Measurements from ENCODE around the gene SYT2. TPM values are rescaled to one million over a fixed set of nuclear protein-coding genes. Genes with fewer than 3 reads are reported as not detected.
"Not testable (repeated sequence)": the region's sequence is repeated elsewhere in the genome, so short reads cannot be mapped to it uniquely, and the experiment has no call there.

Gene SYT2
- total and polyA plus RNA-seq, 8 donors: under 0.01 to 0.03 (median 0.03) TPM; not detected in 4

DNA sequence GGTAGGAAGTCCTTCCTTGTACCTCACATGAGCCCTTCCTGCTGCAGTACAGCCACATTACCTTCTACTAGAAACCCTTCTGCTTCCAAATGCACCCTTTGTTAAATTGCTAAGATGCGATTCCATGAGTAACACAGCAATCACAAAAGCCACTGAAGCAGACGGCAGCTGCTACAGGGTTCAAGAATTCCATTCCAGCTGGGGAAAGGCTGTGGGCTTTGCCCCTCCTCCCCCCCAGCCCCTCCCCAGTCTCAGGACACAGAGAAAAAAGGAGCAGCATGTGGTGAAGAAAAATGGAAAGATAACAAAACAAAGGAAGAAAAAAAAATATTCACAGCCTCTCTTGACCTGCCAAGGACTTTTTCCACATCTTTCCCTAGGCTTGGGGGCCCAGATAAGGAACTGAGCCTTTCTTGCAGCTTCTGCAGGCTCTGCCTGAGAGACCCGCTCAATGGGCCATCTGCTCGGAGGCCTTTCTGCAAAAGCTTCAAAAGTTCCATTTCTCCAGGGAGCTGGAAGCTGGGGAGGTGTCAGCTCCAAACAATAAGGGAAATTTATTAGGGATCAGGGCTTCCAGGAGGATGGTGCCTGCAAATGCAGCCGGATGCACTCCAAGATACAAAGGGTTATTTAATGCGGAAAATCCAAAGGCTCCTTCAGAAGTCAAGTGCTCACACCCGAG lies 72.1 kb downstream of the SYT2 start:
- ATAC-seq: no peak

DNA sequence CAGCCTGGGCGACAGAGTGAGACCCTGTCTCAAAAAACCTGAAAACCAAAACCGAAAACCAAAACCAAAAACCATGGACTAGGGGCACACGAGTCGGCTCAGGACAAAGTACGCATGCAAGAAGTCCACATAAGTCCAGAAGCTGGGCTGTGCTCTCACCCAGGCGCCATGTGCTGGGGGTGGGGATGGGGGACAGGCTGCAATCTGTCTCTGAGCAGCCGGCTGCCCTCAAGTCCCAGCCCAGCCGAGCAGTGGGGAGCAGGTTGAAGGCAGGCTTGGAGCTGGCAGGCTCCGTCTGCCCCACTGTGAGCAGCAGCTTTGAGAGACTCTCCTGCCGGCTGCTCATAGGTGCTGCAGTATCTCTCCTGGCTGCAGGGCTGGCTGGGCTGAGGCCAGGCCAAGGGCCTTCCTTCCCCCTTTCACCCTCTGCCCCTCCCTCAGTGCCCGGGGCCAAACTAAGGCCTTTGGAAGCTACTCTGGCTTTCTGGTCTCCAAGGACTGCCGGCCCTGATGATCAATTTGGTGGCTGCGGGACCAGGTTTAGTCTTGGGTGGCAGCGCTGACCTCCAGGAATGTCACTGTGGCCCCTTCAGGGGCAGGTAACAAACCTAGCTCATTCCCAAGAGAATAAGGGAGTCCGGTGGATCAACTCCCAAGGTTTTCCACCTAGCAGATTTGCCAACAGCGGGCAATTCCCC lies 72.8 kb downstream of the SYT2 start:
- FAIRE-seq; H3K9me3 ChIP-seq; H3K27me3 ChIP-seq; intact Hi-C loops (cut with DNase I); H3K36me3 ChIP-seq; H3K4me1 ChIP-seq; DNase-seq; H3K27ac ChIP-seq; H3K4me3 ChIP-seq; ATAC-seq: not testable (repeated sequence)
- WGBS, 2 donors: 83 to 84% methylated on average over 15 to 16 of the region's 16 CpGs

More for the DNA sequence above, 72.1 kb downstream of the SYT2 start:
- TF ChIP-seq, protein P1, sequence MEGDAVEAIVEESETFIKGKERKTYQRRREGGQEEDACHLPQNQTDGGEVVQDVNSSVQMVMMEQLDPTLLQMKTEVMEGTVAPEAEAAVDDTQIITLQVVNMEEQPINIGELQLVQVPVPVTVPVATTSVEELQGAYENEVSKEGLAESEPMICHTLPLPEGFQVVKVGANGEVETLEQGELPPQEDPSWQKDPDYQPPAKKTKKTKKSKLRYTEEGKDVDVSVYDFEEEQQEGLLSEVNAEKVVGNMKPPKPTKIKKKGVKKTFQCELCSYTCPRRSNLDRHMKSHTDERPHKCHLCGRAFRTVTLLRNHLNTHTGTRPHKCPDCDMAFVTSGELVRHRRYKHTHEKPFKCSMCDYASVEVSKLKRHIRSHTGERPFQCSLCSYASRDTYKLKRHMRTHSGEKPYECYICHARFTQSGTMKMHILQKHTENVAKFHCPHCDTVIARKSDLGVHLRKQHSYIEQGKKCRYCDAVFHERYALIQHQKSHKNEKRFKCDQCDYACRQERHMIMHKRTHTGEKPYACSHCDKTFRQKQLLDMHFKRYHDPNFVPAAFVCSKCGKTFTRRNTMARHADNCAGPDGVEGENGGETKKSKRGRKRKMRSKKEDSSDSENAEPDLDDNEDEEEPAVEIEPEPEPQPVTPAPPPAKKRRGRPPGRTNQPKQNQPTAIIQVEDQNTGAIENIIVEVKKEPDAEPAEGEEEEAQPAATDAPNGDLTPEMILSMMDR (IDR thresholded peaks at IDR 0.05): no peak
- no peak overlapping the region for H3K27ac ChIP-seq
- DNase-seq: no peak
- intact Hi-C loops (cut with DNase I): no loop called here
- peaks cover 0 to 4% (median 0%) of the 10 kb centered on the region in 3 donors for H3K4me1 ChIP-seq
- H3K4me3 ChIP-seq: no peak overlapping the region
- H3K36me3 ChIP-seq: no peaks in the 10 kb centered on the region
- H3K27me3 ChIP-seq: no peaks in the 10 kb centered on the region
- no peaks in the 10 kb centered on the region for H3K9me3 ChIP-seq
- WGBS, 2 donors: 71 to 82% methylated on average over 7 of the region's 7 CpGs
- no peak for FAIRE-seq

DNA sequence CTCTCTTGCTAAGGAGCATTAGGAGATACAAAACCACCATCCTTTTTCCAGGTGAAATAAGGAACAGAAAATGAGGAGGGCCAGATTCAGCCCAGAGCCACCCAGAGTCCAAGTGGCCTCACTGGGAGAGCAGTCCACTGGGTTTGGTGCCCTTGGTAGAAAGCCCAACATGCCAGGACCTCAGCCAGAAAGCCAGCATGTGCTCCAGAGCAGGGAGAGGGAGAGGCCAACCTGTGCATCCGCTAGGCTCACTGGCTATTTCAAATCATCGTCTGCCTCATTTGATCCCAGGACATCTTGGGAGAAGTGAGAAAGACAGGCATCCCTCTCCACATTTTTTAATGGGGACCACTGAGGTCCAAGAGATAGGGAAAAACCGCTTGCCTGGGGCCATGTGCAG lies 74.1 kb downstream of the SYT2 start:
- H3K27ac ChIP-seq; H3K27me3 ChIP-seq; intact Hi-C loops (cut with DNase I); FAIRE-seq; H3K36me3 ChIP-seq; H3K9me3 ChIP-seq; H3K4me3 ChIP-seq; ATAC-seq; DNase-seq; H3K4me1 ChIP-seq: not testable (repeated sequence)
- WGBS, 2 donors: 54 to 63% methylated on average over 3 of the region's 3 CpGs

DNA sequence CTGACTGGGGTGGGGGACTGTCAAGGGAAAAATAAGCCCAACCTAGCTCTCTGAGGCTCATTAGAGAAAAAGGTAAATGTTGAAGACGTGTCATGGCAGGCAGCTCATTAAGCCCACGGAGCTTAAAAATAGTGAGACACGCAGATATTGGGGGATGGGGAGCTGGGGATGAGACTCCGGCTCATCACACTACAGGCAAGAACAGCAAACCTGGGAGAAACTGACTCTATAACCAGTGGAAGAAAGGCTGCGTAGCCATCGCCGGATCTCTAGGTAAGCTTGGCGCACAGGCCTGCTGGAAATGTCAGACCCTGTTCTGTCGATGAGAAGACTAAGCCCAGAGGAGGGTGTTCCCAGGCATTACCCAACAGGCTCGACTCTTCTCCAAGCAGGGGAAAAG lies 78.0 kb downstream of the SYT2 start:
- no peak for DNase-seq
- FAIRE-seq: no peak
- no peak overlapping the region for H3K27ac ChIP-seq
- ATAC-seq: no peak
- H3K9me3 ChIP-seq: no peaks in the 10 kb centered on the region
- no peaks in the 10 kb centered on the region for H3K27me3 ChIP-seq
- 73 to 78% methylated on average over 10 of the region's 10 CpGs for WGBS, 2 donors
- H3K4me3 ChIP-seq: no peak overlapping the region
- intact Hi-C loops (cut with DNase I): no loop called here
- TF ChIP-seq, protein P1 (IDR thresholded peaks at IDR 0.05): no peak
- H3K4me1 ChIP-seq: no peaks in the 10 kb centered on the region
- no peaks in the 10 kb centered on the region for H3K36me3 ChIP-seq

DNA sequence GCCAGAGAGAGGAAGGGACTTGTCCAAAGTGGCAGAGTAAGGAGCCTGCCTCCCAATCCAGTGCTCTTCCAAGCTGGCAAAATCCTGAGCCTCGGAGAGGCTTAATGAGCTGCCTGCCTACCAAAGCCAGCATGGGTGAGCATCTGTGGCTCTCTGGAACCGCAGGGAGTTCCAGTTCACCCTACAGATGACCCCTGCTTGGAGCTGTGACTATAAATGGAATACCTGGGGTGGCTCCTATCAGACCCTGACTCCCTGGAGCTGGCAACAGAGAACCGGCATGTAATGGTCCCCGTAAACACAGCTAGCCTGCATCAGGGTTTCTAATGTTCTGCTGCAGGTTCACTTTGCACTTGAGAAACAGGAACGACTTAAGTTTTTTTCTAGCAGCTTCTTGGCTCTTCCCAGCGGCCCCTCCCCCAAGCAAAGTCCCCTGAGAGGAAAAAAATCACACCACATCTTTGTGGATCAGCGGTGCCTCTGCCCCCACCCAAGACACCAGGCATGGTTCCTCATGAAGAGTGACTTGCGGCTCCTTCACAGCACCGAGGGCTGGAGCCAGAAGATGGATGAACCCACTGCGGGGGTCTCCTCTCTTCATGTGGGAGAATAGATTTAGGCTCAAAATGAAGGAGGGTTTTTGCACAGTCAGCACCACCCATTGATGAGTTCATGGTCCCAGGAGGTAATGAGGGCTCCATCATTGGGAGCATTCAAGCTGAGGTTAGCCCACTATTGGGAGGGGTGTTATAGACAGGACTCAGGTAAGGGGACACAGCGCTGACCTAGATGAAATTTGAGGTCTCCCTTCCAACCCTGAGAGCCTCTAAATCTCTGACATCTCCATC lies 79.0 kb downstream of the SYT2 start:
- FAIRE-seq (no peak), DNase-seq (no peak)

More for the DNA sequence above, 79.0 kb downstream of the SYT2 start:
- no peaks in the 10 kb centered on the region for H3K9me3 ChIP-seq
- no peak overlapping the region for H3K27ac ChIP-seq
- TF ChIP-seq, protein P1 (IDR thresholded peaks at IDR 0.05): no peak
- ATAC-seq: no peak
- no peaks in the 10 kb centered on the region for H3K4me1 ChIP-seq
- H3K36me3 ChIP-seq: no peaks in the 10 kb centered on the region
- H3K27me3 ChIP-seq: no peaks in the 10 kb centered on the region
- WGBS, 2 donors: 50 to 64% methylated on average over 11 of the region's 11 CpGs
- intact Hi-C loops (cut with DNase I): no loop called here
- H3K4me3 ChIP-seq: no peak overlapping the region
